Neuron (in vitro differentiated cells): ENCODE results near the gene PSMB7.
A peak's percentile ranks its signal among the peaks of the same experiment; 100 is the strongest.

Experiments used
- H2AFZ ChIP-seq: one replicate; pipeline ENCODE4 v1.6.1; 2013; ENCODE audit warnings: low read depth, mild to moderate bottlenecking, inconsistent platforms, low read length, moderate library complexity
- H3K27me3 ChIP-seq: one replicate; pipeline ENCODE4 v1.6.1; 2013; ENCODE audit warnings: low read length; ENCODE audit not compliant: insufficient read depth
- H3K36me3 ChIP-seq: one replicate; pipeline ENCODE4 v1.6.1; 2013; ENCODE audit warnings: low read length; ENCODE audit not compliant: insufficient read depth
- H3K4me1 ChIP-seq: one replicate; pipeline ENCODE4 v1.6.1; 2013; ENCODE audit warnings: low read length; ENCODE audit not compliant: insufficient read depth
- H3K4me3 ChIP-seq: 2 replicates; pipeline ENCODE4 v1.5.1; 2013; ENCODE audit warnings: mild to moderate bottlenecking, low read length, moderate library complexity
- H3K9me3 ChIP-seq: one replicate; pipeline ENCODE4 v1.6.1; 2013; ENCODE audit warnings: low read length

The PSMB7 gene

GRCh38 chr9:124415102-124415851 lies at the start of gene PSMB7:
Gene PSMB7 (minus strand): TSS chr9:124415442. CDS start chr9:124415425, 17 bp downstream.
- H3K27me3 ChIP-seq, result no peaks in the 10 kb centered on the region
- no peaks in the 10 kb centered on the region for H3K9me3 ChIP-seq
- H2AFZ ChIP-seq, result peak within 1 kb of the TSS; percentile 44
- peaks cover 13% of the 10 kb centered on the region for H3K4me1 ChIP-seq
- peaks cover 38% of the 10 kb centered on the region for H3K36me3 ChIP-seq
- peak within 1 kb of the TSS; percentile 83 for H3K4me3 ChIP-seq

- Histone ChIP-seq H2AFZ (no peak overlapping the region), H3K9me3 (peaks cover 2% of the 10 kb centered on the region), H3K4me1 (no peaks in the 10 kb centered on the region), H3K27me3 (peaks cover 3% of the 10 kb centered on the region), H3K4me3 (no peak overlapping the region), H3K36me3 (no peaks in the 10 kb centered on the region)
These were observed 47.5 kb upstream of the PSMB7 start for GRCh38 chr9:124462739-124463138.

GRCh38 chr9:124458441-124458840 lies 43.2 kb upstream of the PSMB7 start:
- no peak overlapping the region for H2AFZ ChIP-seq
- H3K27me3 ChIP-seq, result peaks cover 16% of the 10 kb centered on the region
- no peak overlapping the region for H3K4me3 ChIP-seq
- no peaks in the 10 kb centered on the region for H3K4me1 ChIP-seq
- H3K9me3 ChIP-seq, result peaks cover 2% of the 10 kb centered on the region
- no peaks in the 10 kb centered on the region for H3K36me3 ChIP-seq

GRCh38 chr9:124457887-124458431 lies 42.7 kb upstream of the PSMB7 start:
- H3K27me3 ChIP-seq, result peaks cover 21% of the 10 kb centered on the region

GRCh38 chr9:124457079-124457886 lies 42.0 kb upstream of the PSMB7 start:
- Histone ChIP-seq H3K36me3 (no peaks in the 10 kb centered on the region), H3K9me3 (no peaks in the 10 kb centered on the region), H3K4me3 (no peak overlapping the region), H2AFZ (no peak overlapping the region), H3K27me3 (peaks cover 27% of the 10 kb centered on the region), H3K4me1 (no peaks in the 10 kb centered on the region)

More at GRCh38 chr9:124457887-124458431, 42.7 kb upstream of the PSMB7 start:
- Histone ChIP-seq H3K4me3 (no peak overlapping the region), H2AFZ (no peak overlapping the region), H3K4me1 (no peaks in the 10 kb centered on the region), H3K9me3 (peaks cover 2% of the 10 kb centered on the region), H3K36me3 (no peaks in the 10 kb centered on the region)

- no peaks in the 10 kb centered on the region for H3K4me1 ChIP-seq
- H3K9me3 ChIP-seq, result no peaks in the 10 kb centered on the region
- H3K36me3 ChIP-seq, result no peaks in the 10 kb centered on the region
- no peak overlapping the region for H3K4me3 ChIP-seq
- no peak overlapping the region for H2AFZ ChIP-seq
- peaks cover 33% of the 10 kb centered on the region for H3K27me3 ChIP-seq
These were observed 41.3 kb upstream of the PSMB7 start for GRCh38 chr9:124456341-124457078.

- Histone ChIP-seq H3K27me3 (peaks cover 40% of the 10 kb centered on the region), H3K4me1 (peaks cover 3% of the 10 kb centered on the region), H3K9me3 (no peaks in the 10 kb centered on the region), H3K36me3 (no peaks in the 10 kb centered on the region), H3K4me3 (no peak overlapping the region), H2AFZ (no peak overlapping the region)
These were observed 40.6 kb upstream of the PSMB7 start for GRCh38 chr9:124455820-124456219.

GRCh38 chr9:124454791-124455443 lies 39.7 kb upstream of the PSMB7 start:
- Histone ChIP-seq H2AFZ (no peak overlapping the region), H3K36me3 (no peaks in the 10 kb centered on the region), H3K27me3 (peaks cover 49% of the 10 kb centered on the region), H3K9me3 (no peaks in the 10 kb centered on the region), H3K4me3 (no peak overlapping the region), H3K4me1 (peaks cover 8% of the 10 kb centered on the region)

- H3K4me3 ChIP-seq, result no peak overlapping the region
- peaks cover 55% of the 10 kb centered on the region for H3K27me3 ChIP-seq
- H3K36me3 ChIP-seq, result no peaks in the 10 kb centered on the region
- H2AFZ ChIP-seq, result no peak overlapping the region
- peaks cover 8% of the 10 kb centered on the region for H3K4me1 ChIP-seq
- no peaks in the 10 kb centered on the region for H3K9me3 ChIP-seq
These were observed 39.1 kb upstream of the PSMB7 start for GRCh38 chr9:124454296-124454695.

- Histone ChIP-seq H2AFZ (no peak overlapping the region), H3K4me1 (peaks cover 8% of the 10 kb centered on the region), H3K36me3 (no peaks in the 10 kb centered on the region), H3K27me3 (peaks cover 56% of the 10 kb centered on the region), H3K9me3 (no peaks in the 10 kb centered on the region), H3K4me3 (no peak overlapping the region)
These were observed 38.4 kb upstream of the PSMB7 start for GRCh38 chr9:124453586-124454191.

- peaks cover 61% of the 10 kb centered on the region for H3K27me3 ChIP-seq
- H3K4me1 ChIP-seq, result peaks cover 8% of the 10 kb centered on the region
- no peak overlapping the region for H3K4me3 ChIP-seq
- H3K9me3 ChIP-seq, result no peaks in the 10 kb centered on the region
- no peaks in the 10 kb centered on the region for H3K36me3 ChIP-seq
- H2AFZ ChIP-seq, result no peak overlapping the region
These were observed 37.8 kb upstream of the PSMB7 start for GRCh38 chr9:124452841-124453585.
